ENCODE measurements around the gene LMF1.

DNA sequence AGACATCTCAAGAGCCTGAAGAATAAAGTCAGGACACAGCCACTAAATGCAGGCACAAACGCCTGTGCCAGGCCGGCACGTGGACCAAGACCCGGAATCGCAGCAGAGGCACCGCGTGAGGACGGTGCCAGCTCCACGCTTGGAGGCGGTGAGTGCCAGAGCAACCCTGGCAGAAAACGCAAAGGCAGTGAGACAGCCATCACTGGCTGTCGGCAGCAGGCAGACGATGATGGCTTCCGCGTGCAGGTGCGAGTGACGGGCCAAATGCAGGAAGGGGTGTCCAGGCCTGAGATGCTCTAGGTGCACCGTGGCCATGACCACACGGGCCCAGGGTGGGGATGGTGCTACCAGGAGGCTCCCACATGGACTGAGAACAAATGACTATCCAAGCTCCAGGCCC lies 78.8 kb downstream of the LMF1 start:
- TF ChIP-seq, protein P1, sequence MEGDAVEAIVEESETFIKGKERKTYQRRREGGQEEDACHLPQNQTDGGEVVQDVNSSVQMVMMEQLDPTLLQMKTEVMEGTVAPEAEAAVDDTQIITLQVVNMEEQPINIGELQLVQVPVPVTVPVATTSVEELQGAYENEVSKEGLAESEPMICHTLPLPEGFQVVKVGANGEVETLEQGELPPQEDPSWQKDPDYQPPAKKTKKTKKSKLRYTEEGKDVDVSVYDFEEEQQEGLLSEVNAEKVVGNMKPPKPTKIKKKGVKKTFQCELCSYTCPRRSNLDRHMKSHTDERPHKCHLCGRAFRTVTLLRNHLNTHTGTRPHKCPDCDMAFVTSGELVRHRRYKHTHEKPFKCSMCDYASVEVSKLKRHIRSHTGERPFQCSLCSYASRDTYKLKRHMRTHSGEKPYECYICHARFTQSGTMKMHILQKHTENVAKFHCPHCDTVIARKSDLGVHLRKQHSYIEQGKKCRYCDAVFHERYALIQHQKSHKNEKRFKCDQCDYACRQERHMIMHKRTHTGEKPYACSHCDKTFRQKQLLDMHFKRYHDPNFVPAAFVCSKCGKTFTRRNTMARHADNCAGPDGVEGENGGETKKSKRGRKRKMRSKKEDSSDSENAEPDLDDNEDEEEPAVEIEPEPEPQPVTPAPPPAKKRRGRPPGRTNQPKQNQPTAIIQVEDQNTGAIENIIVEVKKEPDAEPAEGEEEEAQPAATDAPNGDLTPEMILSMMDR (conservative IDR thresholded peaks at IDR 0.05 in 1 of 2, IDR thresholded peaks at IDR 0.05 in 1 of 2; ENCODE audit: extremely low read depth in 1 of 2, insufficient read depth in 1 of 2, low read depth in 1 of 2, low read length in 2 of 2), result no peak
- TF ChIP-seq EZH2 (IDR thresholded peaks at IDR 0.05; ENCODE audit: borderline replicate concordance, low read length), result no peak

All from mammary epithelial cell (primary cell).